Neural crest cell (in vitro differentiated cells): ENCODE measurements around the gene ZNF423. TPM values are rescaled to one million over a fixed set of nuclear protein-coding genes. Genes with fewer than 3 reads are reported as not detected.

ENCODE experiments used
- DNase-seq: peaks from one replicate; pipeline ENCODE4 v3.0.0; 2021; ENCODE audit warnings: low read depth, mixed read lengths, low spot score
- H3K27ac Mint-ChIP-seq: one replicate; pipeline ENCODE4 v1.8.0; 2021; ENCODE audit warnings: mild to moderate bottlenecking, mixed read lengths; ENCODE audit not compliant: unreplicated experiment
- H3K27me3 Mint-ChIP-seq: 2 replicates; pipeline ENCODE4 v1.8.0; 2021; ENCODE audit warnings: low read depth, mild to moderate bottlenecking, mixed read lengths
- H3K36me3 Mint-ChIP-seq: 2 replicates; pipeline ENCODE4 v1.8.0; 2021; ENCODE audit warnings: low read depth, mild to moderate bottlenecking, mixed read lengths
- H3K4me1 Mint-ChIP-seq: 2 replicates; pipeline ENCODE4 v1.8.0; 2021; ENCODE audit warnings: mixed read lengths
- H3K4me3 Mint-ChIP-seq: one replicate; pipeline ENCODE4 v1.8.0; 2021; ENCODE audit warnings: mild to moderate bottlenecking, mixed read lengths
- H3K9me3 Mint-ChIP-seq: 2 replicates; pipeline ENCODE4 v1.8.0; 2021; ENCODE audit warnings: mixed read lengths
- CTCF ChIP-seq: fragments of 200-600 bp; sonication (generic); conservative IDR thresholded peaks from 2 replicates; pipeline ENCODE4 v1.5.0; 2021; ENCODE audit warnings: antibody characterized with exemption, mild to moderate bottlenecking
- total RNA-seq: library from RNA; stranded (reverse); gene quantifications from 2 replicates; pipeline ENCODE4 v1.2.1, GENCODE V29; 2021

Gene ZNF423
- total RNA-seq, 1 donor from 2014 or later: 55.4 TPM

GRCh38 chr16:49543631-49543946 lies 312.3 kb downstream of the ZNF423 start:
- no peaks in the 10 kb centered on the region for H3K27me3 Mint-ChIP-seq
- H3K27ac Mint-ChIP-seq: no peak overlapping the region
- peaks cover 28% of the 10 kb centered on the region for H3K4me1 Mint-ChIP-seq
- no peak for TF ChIP-seq CTCF
- H3K36me3 Mint-ChIP-seq: no peaks in the 10 kb centered on the region
- no peaks in the 10 kb centered on the region for H3K9me3 Mint-ChIP-seq
- no peak for DNase-seq
- H3K4me3 Mint-ChIP-seq: no peak overlapping the region

GRCh38 chr16:49542946-49543630 lies 312.8 kb downstream of the ZNF423 start:
- H3K9me3 Mint-ChIP-seq: no peaks in the 10 kb centered on the region
- TF ChIP-seq CTCF: no peak

GRCh38 chr16:49542391-49542891 lies 313.5 kb downstream of the ZNF423 start:
- no peak for TF ChIP-seq CTCF
- DNase-seq: no peak
- Mint-ChIP-seq H3K4me3 (no peak overlapping the region), H3K9me3 (no peaks in the 10 kb centered on the region), H3K27me3 (no peaks in the 10 kb centered on the region), H3K27ac (no peak overlapping the region), H3K4me1 (peaks cover 18% of the 10 kb centered on the region), H3K36me3 (no peaks in the 10 kb centered on the region)

More at GRCh38 chr16:49542946-49543630, 312.8 kb downstream of the ZNF423 start:
- no peak for DNase-seq
- Mint-ChIP-seq H3K27ac (peak overlapping the region; percentile 27), H3K4me3 (no peak overlapping the region), H3K36me3 (no peaks in the 10 kb centered on the region), H3K27me3 (no peaks in the 10 kb centered on the region), H3K4me1 (peaks cover 24% of the 10 kb centered on the region)

- no peak overlapping the region for H3K4me3 Mint-ChIP-seq
- DNase-seq: no peak
- peak overlapping the region; percentile 69 for H3K27ac Mint-ChIP-seq
- H3K4me1 Mint-ChIP-seq: peaks cover 6% of the 10 kb centered on the region
- no peaks in the 10 kb centered on the region for H3K36me3 Mint-ChIP-seq
- H3K9me3 Mint-ChIP-seq: no peaks in the 10 kb centered on the region
- no peak for TF ChIP-seq CTCF
- H3K27me3 Mint-ChIP-seq: no peaks in the 10 kb centered on the region
Observed at GRCh38 chr16:49540836-49541235, 315.1 kb downstream of the ZNF423 start.

- H3K4me1 Mint-ChIP-seq: peaks cover 7% of the 10 kb centered on the region
- H3K9me3 Mint-ChIP-seq: no peaks in the 10 kb centered on the region
- no peaks in the 10 kb centered on the region for H3K27me3 Mint-ChIP-seq
- TF ChIP-seq CTCF: no peak
- H3K27ac Mint-ChIP-seq: peak overlapping the region; percentile 35
- DNase-seq: no peak
- no peaks in the 10 kb centered on the region for H3K36me3 Mint-ChIP-seq
- no peak overlapping the region for H3K4me3 Mint-ChIP-seq
Observed at GRCh38 chr16:49539758-49540157, 316.2 kb downstream of the ZNF423 start.
